SU-DHL-6 (cell line): ENCODE results near the gene MRPL27.
A peak's percentile ranks its signal among the peaks of the same experiment; 100 is the strongest.

ENCODE experiments used
- H2AFZ ChIP-seq: fragments of 200-600 bp; sonication (generic); 2 replicates; pipeline ENCODE4 v1.6.1; 2014; ENCODE audit warnings: low read depth, mild to moderate bottlenecking, moderate library complexity, mixed read lengths, antibody characterized with exemption, low read length; ENCODE audit not compliant: severe bottlenecking
- H3F3A ChIP-seq: fragments of 200-600 bp; shearing (Covaris generic); 2 replicates; pipeline ENCODE4 v1.6.0; 2016; ENCODE audit warnings: antibody characterized with exemption, mild to moderate bottlenecking; ENCODE audit not compliant: insufficient read depth
- H3K27ac ChIP-seq: fragments of 200-600 bp; sonication (generic); 2 replicates; pipeline ENCODE4 v1.5.1; 2016; ENCODE audit warnings: low read depth, mild to moderate bottlenecking, low read length, moderate library complexity, mixed read lengths
- H3K27me3 ChIP-seq: fragments of 200-600 bp; sonication (generic), shearing (Covaris generic); 2 replicates; pipeline ENCODE4 v1.6.0; 2014; ENCODE audit warnings: mild to moderate bottlenecking, low read length
- H3K36me3 ChIP-seq: fragments of 200-600 bp; sonication (generic); 2 replicates; pipeline ENCODE4 v1.6.1; 2014; ENCODE audit warnings: mild to moderate bottlenecking, low read length, mixed read lengths
- H3K4me2 ChIP-seq: fragments of 300-600, 200-600 bp; shearing (Covaris generic), sonication (generic); 2 replicates; pipeline ENCODE4 v1.6.0; 2014; ENCODE audit warnings: low read length, low read depth, mild to moderate bottlenecking; ENCODE audit not compliant: poor library complexity, severe bottlenecking
- H3K4me3 ChIP-seq: fragments of 200-600 bp; sonication (generic); 2 replicates; pipeline ENCODE4 v1.5.1; 2014; ENCODE audit warnings: antibody characterized with exemption, low read length, mild to moderate bottlenecking, mixed read lengths; ENCODE audit not compliant: insufficient read depth, poor library complexity, severe bottlenecking
- H3K79me2 ChIP-seq: fragments of 200-600 bp; sonication (generic); 2 replicates; pipeline ENCODE4 v1.6.1; 2014; ENCODE audit warnings: mild to moderate bottlenecking, low read length, moderate library complexity; ENCODE audit not compliant: insufficient read depth
- H3K9ac ChIP-seq: fragments of 200-600 bp; sonication (generic); 2 replicates; pipeline ENCODE4 v1.7.0; 2014; ENCODE audit warnings: mild to moderate bottlenecking, low read length
- H3K9me2 ChIP-seq: fragments of 200-600 bp; sonication (generic); replicated peaks from 2 replicates; pipeline ENCODE4 v1.6.1; 2014; ENCODE audit warnings: low read length; ENCODE audit not compliant: insufficient read depth
- H3K9me3 ChIP-seq: fragments of 200-600 bp; sonication (generic); 2 replicates; pipeline ENCODE4 v1.6.1; 2014; ENCODE audit warnings: low read length, mixed read lengths; ENCODE audit not compliant: insufficient read depth
- H4K20me1 ChIP-seq: fragments of 200-600 bp; sonication (generic); 2 replicates; pipeline ENCODE4 v1.6.1; 2014; ENCODE audit warnings: low read depth, mild to moderate bottlenecking, antibody characterized with exemption, low read length, moderate library complexity, mixed read lengths
- EZH2phosphoT487 ChIP-seq: fragments of 200-600 bp; sonication (generic), shearing (Covaris generic); conservative IDR thresholded peaks from 2 replicates; pipeline ENCODE4 v1.6.1; 2018; ENCODE audit warnings: mild to moderate bottlenecking, antibody characterized with exemption, low read length, moderate library complexity, mixed read lengths
- TF ChIP-seq, protein P1 (sequence below): fragments of 200-600 bp; sonication (generic); IDR thresholded peaks from one replicate; pipeline ENCODE4 v1.5.1; 2017; ENCODE audit warnings: antibody characterized with exemption, mild to moderate bottlenecking, low read length, moderate library complexity; ENCODE audit not compliant: insufficient read depth, poor library complexity, severe bottlenecking

The MRPL27 gene

DNA sequence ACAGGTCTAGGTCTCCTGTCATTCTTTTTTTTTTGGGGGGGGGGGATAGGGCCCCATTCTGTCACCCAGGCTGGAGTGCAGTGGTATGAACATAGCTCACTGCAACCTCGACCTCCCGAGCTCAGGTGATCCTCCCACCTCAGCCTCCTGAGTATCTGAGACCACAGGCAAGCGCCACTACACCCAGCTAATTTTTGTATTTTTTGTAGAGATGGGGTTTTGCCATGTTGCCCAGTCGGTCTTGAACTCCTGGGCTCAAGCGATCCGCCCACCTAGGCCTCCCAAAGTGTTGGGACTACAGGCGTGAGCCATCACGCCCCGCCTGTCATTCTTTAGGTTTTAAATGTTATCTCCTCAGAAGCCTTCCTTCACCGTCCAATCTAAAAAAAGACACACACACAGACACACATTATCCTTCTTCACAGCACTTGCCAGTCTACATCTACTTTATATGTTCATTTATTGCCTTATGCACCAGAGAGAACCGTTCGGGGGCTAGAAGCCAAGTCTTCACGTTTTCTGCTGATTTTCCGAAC lies 694 bp downstream of the MRPL27 start:
- Histone ChIP-seq H3K9me3 (no peaks in the 10 kb centered on the region), H3K9ac (peak overlapping the region; percentile 78), H2AFZ (peak overlapping the region; percentile 59), H4K20me1 (no peaks in the 10 kb centered on the region), H3K27ac (peak overlapping the region; percentile 76), H3K4me2 (peak overlapping the region; percentile 76), H3K79me2 (peaks cover 35% of the 10 kb centered on the region), H3F3A (peaks cover 13% of the 10 kb centered on the region; the same call in 1 of the 2 replicates), H3K36me3 (peaks cover 16% of the 10 kb centered on the region), H3K4me3 (peak overlapping the region; percentile 64), H3K9me2 (no peaks in the 10 kb centered on the region), H3K27me3 (no peaks in the 10 kb centered on the region)
- TF ChIP-seq, protein P1, sequence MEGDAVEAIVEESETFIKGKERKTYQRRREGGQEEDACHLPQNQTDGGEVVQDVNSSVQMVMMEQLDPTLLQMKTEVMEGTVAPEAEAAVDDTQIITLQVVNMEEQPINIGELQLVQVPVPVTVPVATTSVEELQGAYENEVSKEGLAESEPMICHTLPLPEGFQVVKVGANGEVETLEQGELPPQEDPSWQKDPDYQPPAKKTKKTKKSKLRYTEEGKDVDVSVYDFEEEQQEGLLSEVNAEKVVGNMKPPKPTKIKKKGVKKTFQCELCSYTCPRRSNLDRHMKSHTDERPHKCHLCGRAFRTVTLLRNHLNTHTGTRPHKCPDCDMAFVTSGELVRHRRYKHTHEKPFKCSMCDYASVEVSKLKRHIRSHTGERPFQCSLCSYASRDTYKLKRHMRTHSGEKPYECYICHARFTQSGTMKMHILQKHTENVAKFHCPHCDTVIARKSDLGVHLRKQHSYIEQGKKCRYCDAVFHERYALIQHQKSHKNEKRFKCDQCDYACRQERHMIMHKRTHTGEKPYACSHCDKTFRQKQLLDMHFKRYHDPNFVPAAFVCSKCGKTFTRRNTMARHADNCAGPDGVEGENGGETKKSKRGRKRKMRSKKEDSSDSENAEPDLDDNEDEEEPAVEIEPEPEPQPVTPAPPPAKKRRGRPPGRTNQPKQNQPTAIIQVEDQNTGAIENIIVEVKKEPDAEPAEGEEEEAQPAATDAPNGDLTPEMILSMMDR, result no peak
- no peak for TF ChIP-seq EZH2phosphoT487

DNA sequence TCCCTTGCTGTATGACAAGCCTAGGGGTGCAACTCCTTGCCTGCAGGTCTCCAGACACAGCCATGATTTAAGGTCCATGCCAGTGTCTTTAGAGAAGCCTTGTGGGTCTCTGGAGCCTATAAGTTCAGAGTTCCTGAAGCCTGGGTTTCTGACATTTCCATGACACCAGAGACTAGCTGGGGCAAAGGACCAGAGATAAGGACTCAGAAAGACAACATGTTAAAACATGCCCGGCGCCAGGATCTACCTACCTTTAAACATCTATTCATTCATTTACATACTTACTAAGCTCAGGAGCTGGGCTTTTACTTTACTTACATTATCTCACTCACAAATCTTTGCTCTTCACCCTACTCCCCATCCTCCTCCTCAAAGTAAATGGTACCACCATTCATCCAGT lies 1.5 kb downstream of the MRPL27 start:
- Histone ChIP-seq H4K20me1 (no peaks in the 10 kb centered on the region), H3F3A (peaks cover 13% of the 10 kb centered on the region; the same call in 1 of the 2 replicates), H3K9ac (peak overlapping the region; percentile 78), H3K36me3 (peaks cover 16% of the 10 kb centered on the region), H3K4me2 (peak overlapping the region; percentile 76), H3K9me3 (no peaks in the 10 kb centered on the region), H3K79me2 (peaks cover 35% of the 10 kb centered on the region), H3K9me2 (no peaks in the 10 kb centered on the region), H3K4me3 (peak overlapping the region; percentile 64), H3K27ac (no peak overlapping the region), H3K27me3 (no peaks in the 10 kb centered on the region), H2AFZ (no peak overlapping the region)
- TF ChIP-seq, protein P1, result no peak
- TF ChIP-seq EZH2phosphoT487, result no peak

DNA sequence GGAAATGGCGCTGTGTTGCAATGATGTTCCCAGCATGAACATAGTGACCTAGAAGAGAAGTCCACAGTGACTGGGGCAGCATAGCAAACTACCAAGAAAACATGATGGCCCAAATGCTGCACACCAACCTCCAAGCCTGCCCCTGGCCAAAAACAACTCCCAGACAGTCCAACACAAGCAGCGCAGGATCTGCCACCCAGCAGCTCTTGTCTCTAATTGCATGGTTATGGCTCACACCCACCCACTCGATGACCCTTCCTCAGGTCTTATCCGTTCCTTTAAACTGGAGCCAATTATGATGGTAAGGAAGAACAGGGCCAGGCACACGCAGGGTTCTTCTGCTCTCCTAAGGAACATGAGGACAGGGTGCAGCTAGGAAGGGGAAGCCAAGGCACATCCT lies 2.9 kb downstream of the MRPL27 start:
- Histone ChIP-seq H2AFZ (no peak overlapping the region), H3K4me2 (no peak overlapping the region), H3K9me2 (no peaks in the 10 kb centered on the region), H3K9ac (no peak overlapping the region), H3F3A (peaks cover 8% of the 10 kb centered on the region; the same call in 1 of the 2 replicates), H3K27me3 (no peaks in the 10 kb centered on the region), H3K9me3 (no peaks in the 10 kb centered on the region), H3K36me3 (peaks cover 16% of the 10 kb centered on the region), H3K79me2 (peaks cover 35% of the 10 kb centered on the region), H3K27ac (no peak overlapping the region), H4K20me1 (no peaks in the 10 kb centered on the region), H3K4me3 (no peak overlapping the region)
- TF ChIP-seq EZH2phosphoT487, result no peak
- TF ChIP-seq, protein P1, result no peak
